ENCODE results near the gene ZGRF1.

DNA sequence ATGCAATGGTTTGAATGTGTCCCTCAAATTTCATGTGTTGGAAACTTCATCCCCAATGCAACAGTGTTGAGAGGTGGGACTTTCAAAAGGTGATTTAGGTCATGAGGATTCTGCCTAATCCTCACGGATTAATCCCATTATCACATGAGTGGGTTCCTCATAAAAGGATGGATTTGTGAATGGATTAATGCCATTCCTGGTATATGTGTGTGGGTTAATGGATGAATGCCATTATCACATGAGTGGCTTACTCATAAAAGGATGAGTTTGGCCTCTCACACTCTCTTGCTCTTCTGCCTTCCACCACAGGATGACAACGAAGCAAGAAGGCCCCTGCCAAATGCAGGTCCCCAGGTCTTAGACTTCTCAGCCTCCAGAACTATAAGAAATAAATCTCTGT lies 90.2 kb downstream of the ZGRF1 start:
- TF ChIP-seq RAD21 (conservative IDR thresholded peaks at IDR 0.05), result no peak
- TF ChIP-seq, protein P1, sequence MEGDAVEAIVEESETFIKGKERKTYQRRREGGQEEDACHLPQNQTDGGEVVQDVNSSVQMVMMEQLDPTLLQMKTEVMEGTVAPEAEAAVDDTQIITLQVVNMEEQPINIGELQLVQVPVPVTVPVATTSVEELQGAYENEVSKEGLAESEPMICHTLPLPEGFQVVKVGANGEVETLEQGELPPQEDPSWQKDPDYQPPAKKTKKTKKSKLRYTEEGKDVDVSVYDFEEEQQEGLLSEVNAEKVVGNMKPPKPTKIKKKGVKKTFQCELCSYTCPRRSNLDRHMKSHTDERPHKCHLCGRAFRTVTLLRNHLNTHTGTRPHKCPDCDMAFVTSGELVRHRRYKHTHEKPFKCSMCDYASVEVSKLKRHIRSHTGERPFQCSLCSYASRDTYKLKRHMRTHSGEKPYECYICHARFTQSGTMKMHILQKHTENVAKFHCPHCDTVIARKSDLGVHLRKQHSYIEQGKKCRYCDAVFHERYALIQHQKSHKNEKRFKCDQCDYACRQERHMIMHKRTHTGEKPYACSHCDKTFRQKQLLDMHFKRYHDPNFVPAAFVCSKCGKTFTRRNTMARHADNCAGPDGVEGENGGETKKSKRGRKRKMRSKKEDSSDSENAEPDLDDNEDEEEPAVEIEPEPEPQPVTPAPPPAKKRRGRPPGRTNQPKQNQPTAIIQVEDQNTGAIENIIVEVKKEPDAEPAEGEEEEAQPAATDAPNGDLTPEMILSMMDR (IDR thresholded peaks at IDR 0.05; ENCODE audit: poor library complexity, severe bottlenecking), result no peak
